GM12874 (cell line): ENCODE data around the gene KRTAP25-1.

ENCODE experiments used
- TF ChIP-seq, protein P1 (sequence below): IDR thresholded peaks from 2 replicates; pipeline ENCODE4 v1.5.1; 2011; ENCODE audit warnings: low read depth, mild to moderate bottlenecking, control low read depth, low read length, moderate library complexity; ENCODE audit not compliant: insufficient read depth

KRTAP25-1 gene, protein sequence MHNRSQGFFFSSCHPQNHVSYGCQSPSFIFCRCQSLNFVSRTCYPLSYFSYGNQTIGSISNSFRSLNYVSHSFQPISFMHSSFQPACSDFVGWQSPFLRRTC

DNA sequence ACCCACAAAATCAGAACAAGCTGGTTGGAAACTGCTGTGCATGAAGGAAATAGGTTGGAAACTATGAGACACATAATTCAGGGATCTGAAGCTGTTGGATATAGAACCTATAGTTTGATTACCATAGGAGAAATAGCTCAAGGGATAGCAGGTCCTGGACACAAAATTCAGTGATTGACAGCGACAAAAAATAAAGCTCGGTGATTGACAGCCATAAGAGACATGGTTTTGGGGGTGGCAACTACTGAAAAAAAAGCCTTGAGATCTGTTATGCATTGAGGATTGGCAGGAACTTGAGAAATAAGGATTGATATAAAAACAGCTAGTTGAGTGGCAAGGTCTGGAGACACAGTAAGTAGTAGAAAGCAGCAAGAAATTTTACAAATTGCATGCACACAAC lies at the start of gene KRTAP25-1:
TSS of gene KRTAP25-1 (minus strand) at position 300 of the 400 bp plus-strand sequence. CDS start at position 276, 24 bp downstream.
- TF ChIP-seq, protein P1, sequence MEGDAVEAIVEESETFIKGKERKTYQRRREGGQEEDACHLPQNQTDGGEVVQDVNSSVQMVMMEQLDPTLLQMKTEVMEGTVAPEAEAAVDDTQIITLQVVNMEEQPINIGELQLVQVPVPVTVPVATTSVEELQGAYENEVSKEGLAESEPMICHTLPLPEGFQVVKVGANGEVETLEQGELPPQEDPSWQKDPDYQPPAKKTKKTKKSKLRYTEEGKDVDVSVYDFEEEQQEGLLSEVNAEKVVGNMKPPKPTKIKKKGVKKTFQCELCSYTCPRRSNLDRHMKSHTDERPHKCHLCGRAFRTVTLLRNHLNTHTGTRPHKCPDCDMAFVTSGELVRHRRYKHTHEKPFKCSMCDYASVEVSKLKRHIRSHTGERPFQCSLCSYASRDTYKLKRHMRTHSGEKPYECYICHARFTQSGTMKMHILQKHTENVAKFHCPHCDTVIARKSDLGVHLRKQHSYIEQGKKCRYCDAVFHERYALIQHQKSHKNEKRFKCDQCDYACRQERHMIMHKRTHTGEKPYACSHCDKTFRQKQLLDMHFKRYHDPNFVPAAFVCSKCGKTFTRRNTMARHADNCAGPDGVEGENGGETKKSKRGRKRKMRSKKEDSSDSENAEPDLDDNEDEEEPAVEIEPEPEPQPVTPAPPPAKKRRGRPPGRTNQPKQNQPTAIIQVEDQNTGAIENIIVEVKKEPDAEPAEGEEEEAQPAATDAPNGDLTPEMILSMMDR, result no peak

DNA sequence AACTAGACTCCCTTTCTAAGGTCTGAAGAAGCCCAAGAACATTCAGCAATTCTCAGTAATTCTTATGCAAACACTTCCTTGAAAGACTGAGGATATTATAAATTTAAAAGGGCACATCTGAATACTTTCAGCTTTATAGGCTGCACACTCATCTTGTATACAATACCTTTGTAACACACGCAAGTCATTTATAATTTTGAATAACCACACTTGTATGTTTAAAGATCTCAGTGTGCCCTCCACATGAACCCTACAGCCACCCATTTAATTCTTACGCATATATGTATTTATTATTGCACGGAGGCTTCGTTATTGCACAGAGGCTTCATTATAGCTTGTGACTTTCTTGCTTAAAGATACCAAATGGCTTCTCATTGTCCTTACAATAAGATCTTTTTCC lies 49.4 kb upstream of the KRTAP25-1 start:
- TF ChIP-seq, protein P1, result no peak

DNA sequence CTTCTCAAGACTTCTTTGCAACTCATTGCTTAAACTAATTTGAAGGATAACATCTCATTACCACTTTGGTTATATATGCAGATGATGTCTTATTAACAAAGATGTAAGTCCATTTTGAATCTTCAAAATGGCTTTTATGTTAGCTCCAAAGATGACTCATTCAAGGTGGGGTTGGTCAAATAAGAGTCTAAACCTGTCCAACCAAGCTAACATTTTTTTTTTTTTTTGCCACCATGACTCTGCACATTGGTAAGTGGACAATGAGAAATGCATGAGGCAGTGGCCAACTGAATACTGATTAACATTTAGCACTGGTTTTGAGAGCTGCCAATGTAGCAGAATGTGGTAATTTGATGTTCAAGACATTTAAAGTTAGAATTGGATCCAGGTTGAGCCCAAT lies 48.5 kb upstream of the KRTAP25-1 start:
- TF ChIP-seq, protein P1, result no peak

DNA sequence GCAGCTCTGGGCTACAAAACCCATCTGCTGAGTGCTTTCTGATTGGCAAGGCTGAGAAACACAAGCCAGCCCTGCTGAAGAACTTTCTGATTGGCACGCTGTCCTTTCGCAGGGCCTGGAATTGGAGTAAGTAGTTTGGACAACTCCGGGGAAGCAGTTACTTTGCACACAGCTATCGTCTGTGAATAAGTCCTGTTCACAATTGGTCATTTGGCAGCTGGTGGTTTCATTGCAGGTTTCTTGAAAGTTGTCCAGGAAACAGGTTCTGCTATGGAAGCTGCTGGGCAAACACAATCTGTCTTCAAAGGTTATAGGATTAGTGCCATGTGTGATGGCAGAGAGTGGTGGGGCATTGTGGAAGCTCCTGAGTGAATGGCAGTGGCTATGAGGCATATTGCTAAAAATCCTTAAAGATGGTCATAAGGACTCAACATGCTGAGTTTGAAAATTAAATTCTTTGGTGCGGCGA lies 48.0 kb upstream of the KRTAP25-1 start, which contains the start of gene KRTAP27-1:
TSS of gene KRTAP27-1 (minus strand) at position 419 of the 469 bp plus-strand sequence. CDS start at position 393, 26 bp downstream.
- TF ChIP-seq, protein P1, result no peak

DNA sequence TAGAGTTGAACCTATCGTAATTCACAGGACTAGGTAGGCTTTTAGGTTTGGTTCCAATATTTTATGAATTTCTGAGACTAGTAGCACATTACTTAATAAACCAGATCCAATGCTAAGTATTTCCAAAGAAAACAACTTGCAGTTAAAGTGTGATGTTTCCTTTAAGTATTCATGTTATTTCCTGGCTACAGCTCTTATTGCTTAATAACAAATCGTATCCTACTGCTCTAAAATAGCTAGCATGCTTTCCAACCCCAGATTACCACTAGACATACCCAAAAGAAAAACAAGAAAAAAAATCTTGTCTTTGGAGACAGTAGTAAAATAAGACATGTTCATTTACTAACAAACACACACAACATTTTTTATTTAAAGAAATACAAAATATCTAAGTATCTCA lies 47.3 kb upstream of the KRTAP25-1 start:
- TF ChIP-seq, protein P1, result no peak

GRCh38 chr21:30333736-30334135 lies 44.4 kb upstream of the KRTAP25-1 start:
- TF ChIP-seq, protein P1, result no peak

- TF ChIP-seq, protein P1, result no peak
Measured at GRCh38 chr21:30332681-30333080, 43.4 kb upstream of the KRTAP25-1 start.
